Activated CD4-positive, alpha-beta T cell treated with anti-CD3 and anti-CD28 coated beads, Interleukin-2, amount 50 U/mL, for 24 hours (primary cell): ENCODE data around the gene FAM47A.

Experiments
- DNase-seq, 2 donors: peaks; one replicate each; pipeline ENCODE4 v3.0.0-alpha.2; 2020; ENCODE audit warnings: low read depth in 1 of 2, low spot score in 1 of 2

Gene FAM47A

DNA sequence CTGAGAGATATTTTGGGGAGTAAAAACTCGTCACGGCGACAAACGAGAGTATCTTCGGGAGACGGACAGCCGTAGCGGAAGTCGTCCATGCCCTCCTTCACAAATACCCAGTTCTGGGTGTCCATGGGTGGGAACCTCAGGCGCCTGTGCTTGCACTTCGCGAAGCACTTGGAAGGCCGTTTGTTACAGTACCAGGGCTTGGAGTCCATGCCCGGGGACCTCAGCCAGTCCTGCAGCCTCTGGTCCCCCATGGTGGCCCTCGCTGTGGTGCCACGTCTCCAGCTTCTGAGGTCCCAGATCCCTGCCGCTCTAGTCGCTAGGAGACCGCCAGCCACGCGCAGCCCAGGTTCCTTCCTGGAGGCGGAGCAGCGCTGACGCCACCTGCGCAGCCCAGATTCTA is at the start of gene FAM47A:
FAM47A (minus strand) TSS at position 287 of the 400 bp plus-strand sequence; CDS start at position 251, 36 bp downstream.
- DNase-seq, result no peak

DNA sequence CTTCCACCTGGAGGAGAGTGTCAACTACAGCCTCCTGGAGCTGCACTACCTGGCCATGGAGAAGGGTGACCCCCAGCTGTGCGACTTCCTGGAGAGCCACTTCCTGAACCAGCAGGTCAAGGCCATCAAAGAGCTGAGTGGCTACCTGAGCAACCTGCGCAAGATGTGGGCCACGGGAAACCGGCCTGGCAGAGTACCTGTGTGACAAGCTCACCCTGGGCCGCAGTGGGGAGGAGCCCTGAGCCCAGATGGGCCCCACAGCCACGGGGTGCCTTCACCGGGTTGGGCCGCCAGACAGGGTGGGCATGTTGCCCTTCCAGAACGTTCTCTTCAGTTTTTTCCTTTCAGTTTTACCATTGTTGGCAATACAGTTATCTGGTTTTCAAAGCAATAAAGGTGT is 15.2 kb upstream of the FAM47A start:
- no peak for DNase-seq

GRCh38 chrX:34146906-34147305 is 14.8 kb upstream of the FAM47A start:
- DNase-seq, result no peak

GRCh38 chrX:34144246-34144645 is 12.1 kb upstream of the FAM47A start:
- DNase-seq, result no peak

DNA sequence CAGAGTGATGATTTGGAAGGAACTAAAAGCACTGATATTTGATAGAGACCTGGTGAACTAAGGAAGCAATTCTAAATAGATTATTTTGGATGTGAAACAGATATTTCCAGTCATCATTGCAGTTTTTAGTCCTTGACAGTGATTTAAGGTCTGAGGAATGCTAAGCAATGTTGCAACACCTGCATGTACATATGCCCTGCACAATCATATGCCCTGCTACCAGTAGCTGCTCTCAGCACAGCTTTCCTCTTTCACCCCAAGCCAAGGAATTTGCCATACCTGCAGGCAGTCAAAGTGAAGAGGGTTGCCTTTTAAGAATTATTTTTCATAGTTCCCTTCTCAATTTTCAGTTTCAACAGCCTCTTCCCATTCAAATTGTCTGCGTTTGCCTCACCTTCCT is 8.7 kb upstream of the FAM47A start:
- no peak for DNase-seq

DNA sequence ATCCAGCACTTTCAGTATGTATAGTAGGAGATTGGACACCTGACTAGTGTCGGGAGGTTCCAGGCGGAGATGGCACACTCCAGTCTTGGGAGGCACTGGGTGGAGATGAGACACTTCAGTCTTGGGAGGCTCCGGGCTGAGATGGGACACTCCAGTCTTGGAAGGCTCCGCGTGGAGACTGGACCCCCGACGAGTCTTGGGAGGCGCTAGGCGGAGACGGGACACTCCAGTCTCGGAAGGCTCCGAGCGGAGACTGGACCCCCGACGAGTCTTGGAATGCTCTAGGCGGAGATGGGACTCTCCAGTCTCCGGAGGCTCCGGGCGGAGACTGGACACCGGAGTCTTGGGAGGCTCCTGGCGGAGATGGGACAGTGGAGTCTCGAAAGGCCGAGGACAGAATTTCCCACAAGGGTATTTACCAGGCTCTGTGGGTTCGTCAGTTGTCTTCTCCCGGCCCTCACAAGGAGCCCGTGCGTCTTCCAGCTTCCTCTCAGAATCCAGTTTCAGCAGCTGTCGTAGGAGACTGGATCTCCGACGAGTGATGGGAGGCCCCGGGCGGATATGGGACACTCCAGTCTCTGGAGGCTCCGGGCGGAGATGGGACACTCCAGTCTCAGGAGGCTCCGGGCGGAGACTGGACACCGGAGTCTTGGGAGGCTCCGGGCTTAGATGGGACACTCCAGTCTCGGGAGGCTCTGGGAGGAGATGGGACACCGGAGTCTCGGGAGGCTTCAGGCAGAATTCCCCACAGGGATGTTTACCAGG is 952 bp downstream of the FAM47A start:
- no peak for DNase-seq

DNA sequence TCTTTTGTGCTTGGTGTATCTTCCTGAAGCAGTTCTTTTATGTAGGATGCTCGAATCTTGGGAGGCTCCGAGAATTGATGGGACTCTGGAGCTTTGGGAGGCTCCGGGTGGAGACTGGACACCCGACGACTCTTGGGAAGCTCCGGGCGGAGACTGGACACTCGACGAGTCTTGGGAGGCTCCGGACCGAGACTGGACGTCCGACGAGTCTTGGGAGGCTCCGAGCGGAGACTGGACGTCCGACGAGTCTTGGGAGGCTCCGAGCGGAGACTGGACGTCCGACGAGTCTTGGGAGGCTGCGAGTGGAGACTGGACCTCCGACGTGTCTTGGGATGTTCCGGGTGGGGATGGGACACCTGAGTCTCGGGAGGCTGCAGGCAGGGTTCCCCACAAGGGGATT is 1.6 kb downstream of the FAM47A start:
- DNase-seq, result no peak

DNA sequence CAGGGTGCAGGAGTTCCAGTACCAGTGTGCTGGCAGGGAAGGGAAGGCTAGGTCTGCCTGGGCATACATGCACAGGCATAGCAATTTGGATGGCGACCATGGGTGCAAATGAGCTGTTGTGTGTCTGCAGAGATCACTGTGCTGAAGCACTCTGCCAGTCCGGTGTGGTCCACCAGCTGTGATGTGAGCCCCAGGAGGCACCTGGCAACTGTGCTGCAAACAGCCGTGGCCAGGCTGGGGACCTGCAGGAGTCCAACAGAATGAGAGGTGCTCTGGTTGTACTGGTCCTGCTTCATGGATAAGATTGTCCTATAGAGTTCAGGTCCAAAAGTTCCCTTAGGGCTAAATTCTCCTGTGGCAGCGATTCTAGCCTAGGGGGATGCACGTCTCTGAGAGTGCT is 6.1 kb downstream of the FAM47A start:
- no peak for DNase-seq

GRCh38 chrX:34119122-34119521 is 13.0 kb downstream of the FAM47A start:
- no peak for DNase-seq

DNA sequence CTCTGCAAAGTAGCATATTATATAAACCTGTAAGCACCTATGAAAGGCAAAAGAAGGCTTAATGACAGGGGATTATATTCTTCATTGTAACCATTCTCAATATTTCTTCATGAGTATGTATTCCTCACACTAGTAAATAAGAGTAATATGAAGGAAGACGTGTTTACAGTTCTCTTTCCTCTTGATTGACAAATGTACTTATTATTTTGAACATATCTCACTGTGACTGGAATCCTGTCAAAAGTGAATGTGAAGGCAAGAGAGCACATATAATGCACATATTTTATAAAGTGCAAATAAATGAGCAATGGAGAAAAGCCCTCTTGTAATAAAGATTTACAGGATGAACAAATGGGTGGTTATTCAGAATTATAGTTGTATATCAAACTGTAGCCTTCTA is 19.7 kb downstream of the FAM47A start:
- no peak for DNase-seq
